WTC11 (cell line): ENCODE measurements around the gene TTC36. TPM values are rescaled to one million over a fixed set of nuclear protein-coding genes. Genes with fewer than 3 reads are reported as not detected.
"Not testable (repeated sequence)": the region's sequence is repeated elsewhere in the genome, so short reads cannot be mapped to it uniquely, and the experiment has no call there.

Experiments
- ATAC-seq: fragments of 200-7000 bp; cut with Tn5 transposase; 2 replicates; pipeline ENCODE4 v1.10.0; 2021; ENCODE audit warnings: mild to moderate bottlenecking, moderate library complexity
- Bru-seq: library from RNA; stranded (reverse); fragments of 400-500 nt; gene quantifications from one replicate; lab custom pipeline; 2021; lab: Mats Ljungman, UMichigan
- CTCF ChIA-PET: fragments of 300-600 bp; sonication (Branson Sonifier 250); formaldehyde crosslinking; loops from one replicate; lab custom pipeline; 2021; ENCODE audit warnings: antibody characterized with exemption; lab: Charles Lee
- POLR2A ChIA-PET: fragments of 350-600 bp; sonication (Branson Sonifier 250); formaldehyde crosslinking; loops from one replicate; lab custom pipeline; 2021; ENCODE audit warnings: antibody characterized with exemption; lab: Charles Lee
- DNase-seq: peaks from one replicate; pipeline ENCODE4 v3.0.0; 2021; ENCODE audit warnings: low spot score
- H3K27ac Mint-ChIP-seq: 2 replicates; pipeline ENCODE4 v1.8.0; 2021; ENCODE audit warnings: mixed read lengths
- H3K27me3 Mint-ChIP-seq: 2 replicates; pipeline ENCODE4 v1.8.0; 2021; ENCODE audit warnings: low read depth, mild to moderate bottlenecking, moderate library complexity, mixed read lengths
- H3K36me3 Mint-ChIP-seq: 2 replicates; pipeline ENCODE4 v1.8.0; 2021; ENCODE audit warnings: mixed read lengths
- H3K4me1 Mint-ChIP-seq: 2 replicates; pipeline ENCODE4 v1.8.0; 2022; ENCODE audit warnings: mixed read lengths
- H3K4me3 Mint-ChIP-seq: 2 replicates; pipeline ENCODE4 v1.8.0; 2021; ENCODE audit warnings: mild to moderate bottlenecking, moderate library complexity, mixed read lengths
- H3K9me3 Mint-ChIP-seq: 2 replicates; pipeline ENCODE4 v1.8.0; 2021; ENCODE audit warnings: mixed read lengths
- ATF6 ChIP-seq: sonication (generic); formaldehyde crosslinking; IDR thresholded peaks from 2 replicates; pipeline ENCODE4 v1.8.1; 2023; ENCODE audit warnings: mild to moderate bottlenecking, missing genetic modification reagents
- CBFB ChIP-seq: sonication (generic); formaldehyde crosslinking; IDR thresholded peaks from 2 replicates; pipeline ENCODE4 v1.8.1; 2022; ENCODE audit warnings: mild to moderate bottlenecking, low read depth, missing genetic modification reagents
- ESRRA ChIP-seq: sonication (generic); formaldehyde crosslinking; IDR thresholded peaks from 2 replicates; pipeline ENCODE4 v1.8.1; 2022; ENCODE audit warnings: mild to moderate bottlenecking, missing genetic modification reagents, borderline replicate concordance
- GABPB1 ChIP-seq: sonication (generic); formaldehyde crosslinking; IDR thresholded peaks from 2 replicates; pipeline ENCODE4 v1.8.1; 2023; ENCODE audit warnings: mild to moderate bottlenecking, missing genetic modification reagents
- MAX ChIP-seq: sonication (generic); formaldehyde crosslinking; IDR thresholded peaks from 2 replicates; pipeline ENCODE4 v1.8.0; 2022; ENCODE audit warnings: mild to moderate bottlenecking, missing genetic modification reagents
- MYBL2 ChIP-seq: sonication (generic); formaldehyde crosslinking; IDR thresholded peaks from 2 replicates; pipeline ENCODE4 v1.8.1; 2023; ENCODE audit warnings: mild to moderate bottlenecking, moderate library complexity, missing genetic modification reagents
- NFE2L1 ChIP-seq: sonication (generic); formaldehyde crosslinking; IDR thresholded peaks from 2 replicates; pipeline ENCODE4 v1.8.1; 2023; ENCODE audit warnings: missing genetic modification reagents
- NFYB ChIP-seq: sonication (generic); formaldehyde crosslinking; conservative IDR thresholded peaks from 2 replicates; pipeline ENCODE4 v1.8.0; 2022; ENCODE audit warnings: low read depth, missing genetic modification reagents
- NR2C2 ChIP-seq: sonication (generic); formaldehyde crosslinking; IDR thresholded peaks from 2 replicates; pipeline ENCODE4 v1.8.0; 2022; ENCODE audit warnings: mild to moderate bottlenecking, missing genetic modification reagents
- TCF7 ChIP-seq: sonication (generic); formaldehyde crosslinking; IDR thresholded peaks from 2 replicates; pipeline ENCODE4 v1.8.0; 2022; ENCODE audit warnings: mild to moderate bottlenecking, low read depth, missing genetic modification reagents, moderate library complexity
- TEAD1 ChIP-seq: sonication (generic); formaldehyde crosslinking; IDR thresholded peaks from 2 replicates; pipeline ENCODE4 v1.8.0; 2022; ENCODE audit warnings: mild to moderate bottlenecking, missing genetic modification reagents
- TEAD4 ChIP-seq: sonication (generic); formaldehyde crosslinking; IDR thresholded peaks from 2 replicates; pipeline ENCODE4 v1.8.0; 2022; ENCODE audit warnings: mild to moderate bottlenecking, missing genetic modification reagents
- ZNF121 ChIP-seq: sonication (generic); formaldehyde crosslinking; IDR thresholded peaks from 2 replicates; pipeline ENCODE4 v1.8.0; 2023; ENCODE audit warnings: missing genetic modification reagents
- ZNF138 ChIP-seq: sonication (generic); formaldehyde crosslinking; conservative IDR thresholded peaks from 2 replicates; pipeline ENCODE4 v1.8.1; 2022; ENCODE audit warnings: mild to moderate bottlenecking, moderate library complexity, missing genetic modification reagents
- ZNF317 ChIP-seq: sonication (generic); formaldehyde crosslinking; IDR thresholded peaks from 2 replicates; pipeline ENCODE4 v1.8.1; 2023; ENCODE audit warnings: low read depth, mild to moderate bottlenecking, moderate library complexity, missing genetic modification reagents, borderline replicate concordance
- ZNF416 ChIP-seq: fragments of 250-450 bp; sonication (Bioruptor Pico); IDR thresholded peaks from 2 replicates; pipeline ENCODE4 v1.9.0; 2021; ENCODE audit warnings: mild to moderate bottlenecking, inconsistent platforms
- ZNF425 ChIP-seq: fragments of 250-450 bp; sonication (Bioruptor Pico); conservative IDR thresholded peaks from 2 replicates; pipeline ENCODE4 v1.9.0; 2021; ENCODE audit warnings: mild to moderate bottlenecking
- ZNF532 ChIP-seq: fragments of 250-450 bp; sonication (Bioruptor Pico); IDR thresholded peaks from 2 replicates; pipeline ENCODE4 v1.9.0; 2021; ENCODE audit warnings: mild to moderate bottlenecking, borderline replicate concordance
- long read RNA-seq, 3 experiments: library from RNA in 1 of 3; library from capped mRNA in 1 of 3; library from polyadenylated mRNA in 1 of 3; unstranded in 2 of 3; stranded (forward) in 1 of 3; transcript quantifications; one replicate each; pipeline ENCODE4 v2.0.0, GENCODE V29; 2021
- total RNA-seq: library from RNA; stranded (reverse); gene quantifications from 3 replicates; pipeline ENCODE4 v1.2.3, GENCODE V29; 2021

Gene TTC36
- 0.70 to 0.78 TPM (median 0.71 TPM) in 3 replicates for total RNA-seq
- Bru-seq, nascent RNA, result percentile 31 among the genes with signal in this experiment
- long read RNA-seq, experiment 1, result 0 reads
- long read RNA-seq, experiment 2, result 0 reads
- long read RNA-seq, experiment 3, result 0 reads

GRCh38 chr11:118527109-118527508 is at the start of gene TTC36:
TTC36 (plus strand) TSS chr11:118527474; CDS start chr11:118527495, 21 bp downstream.
- ChIA-PET POLR2A (no interaction called here), CTCF (interaction anchor here (0.8 kb wide), 1 partner anchor 231 kb away, joined by 3 read pairs; no protein-coding TSS in a partner anchor)

GRCh38 chr11:118481238-118481637 is 46.0 kb upstream of the TTC36 start:
- H3K27ac Mint-ChIP-seq, H3K27me3 Mint-ChIP-seq, DNase-seq, POLR2A ChIA-PET, ATAC-seq, CTCF ChIA-PET, H3K4me3 Mint-ChIP-seq, H3K9me3 Mint-ChIP-seq, H3K4me1 Mint-ChIP-seq: not testable (repeated sequence)
- peaks cover 76% of the 10 kb centered on the region for H3K36me3 Mint-ChIP-seq

More at GRCh38 chr11:118527109-118527508, at the start of gene TTC36:
- Mint-ChIP-seq H3K27ac (peak within 1 kb of the TSS; percentile 25), H3K36me3 (peaks cover 15% of the 10 kb centered on the region), H3K4me1 (peaks cover 31% of the 10 kb centered on the region), H3K27me3 (peaks cover 3% of the 10 kb centered on the region; the same call in 1 of the 2 replicates), H3K4me3 (no peak within 1 kb of the TSS), H3K9me3 (no peaks in the 10 kb centered on the region)
- ATAC-seq (peak; percentile 9), DNase-seq (no peak)
- no peak for TF ChIP-seq NR2C2 (CRISPR knock-in tag)
- TF ChIP-seq ZNF138 (CRISPR knock-in tag), result no peak
- no peak for TF ChIP-seq ATF6
- no peak for TF ChIP-seq ZNF532
- TF ChIP-seq NFYB (CRISPR knock-in tag), result no peak
- TF ChIP-seq MAX (CRISPR knock-in tag), result no peak
- TF ChIP-seq ZNF317, result no peak
- no peak for TF ChIP-seq TEAD4 (CRISPR knock-in tag)
- no peak for TF ChIP-seq ZNF121 (CRISPR knock-in tag)
- TF ChIP-seq TEAD1 (CRISPR knock-in tag), result no peak

GRCh38 chr11:118484405-118484804 is 42.9 kb upstream of the TTC36 start:
- ChIA-PET CTCF (no interaction called here), POLR2A (no interaction called here)
- Mint-ChIP-seq H3K27ac (0 out of 2 replicates have a peak overlapping the region, but pooled peaks have one; percentile 23), H3K4me1 (no peaks in the 10 kb centered on the region), H3K9me3 (no peaks in the 10 kb centered on the region), H3K36me3 (peaks cover 65% of the 10 kb centered on the region), H3K27me3 (no peaks in the 10 kb centered on the region), H3K4me3 (no peak overlapping the region)
- no peak for ATAC-seq
- no peak for DNase-seq
- no peak for TF ChIP-seq ZNF425 (CRISPR knock-in tag)
- TF ChIP-seq MYBL2 (CRISPR knock-in tag), result no peak
- TF ChIP-seq ESRRA (CRISPR knock-in tag), result no peak
- no peak for TF ChIP-seq NFE2L1 (CRISPR knock-in tag)
- no peak for TF ChIP-seq ZNF532
- no peak for TF ChIP-seq NFYB (CRISPR knock-in tag)
- TF ChIP-seq GABPB1, result no peak
- TF ChIP-seq ZNF416 (CRISPR knock-in tag), result no peak
- no peak for TF ChIP-seq TCF7 (CRISPR knock-in tag)
- TF ChIP-seq CBFB (CRISPR knock-in tag), result no peak
- TF ChIP-seq TEAD1 (CRISPR knock-in tag), result no peak
